K562 (cell line): ENCODE measurements around the gene MPP7. TPM values are rescaled to one million over a fixed set of nuclear protein-coding genes. Genes with fewer than 3 reads are reported as not detected.
A peak's percentile ranks its signal among the peaks of the same experiment; 100 is the strongest.

Experiments used
- ATF1 ChIP-seq, 2 experiments: fragments of 450-650 bp in 1 of 2; IDR thresholded peaks; 2 replicates each; pipeline ENCODE4 v1.6.1; 2016; ENCODE audit warnings: missing compliant biosample characterization in 1 of 2, missing genetic modification characterization in 1 of 2
- MNT ChIP-seq, 2 experiments: fragments of 450-650 bp; conservative IDR thresholded peaks; 2 replicates each; pipeline ENCODE4 v1.6.1; 2017; ENCODE audit warnings: mild to moderate bottlenecking in 2 of 2, moderate library complexity in 2 of 2
- PHF8 ChIP-seq: fragments of 200-600 bp; sonication (generic); IDR thresholded peaks from 2 replicates; pipeline ENCODE4 v1.6.1; 2012; ENCODE audit warnings: mixed run types, mild to moderate bottlenecking, inconsistent platforms, low read length, moderate library complexity, borderline replicate concordance
- RBFOX2 ChIP-seq: fragments of 200-400 bp; formaldehyde crosslinking; IDR thresholded peaks from 2 replicates; pipeline ENCODE4 v1.6.1; 2017; ENCODE audit warnings: low read depth, mild to moderate bottlenecking, low read length, moderate library complexity
- RBM25 ChIP-seq: fragments of 200-400 bp; formaldehyde crosslinking; IDR thresholded peaks from 2 replicates; pipeline ENCODE4 v1.6.1; 2018; ENCODE audit warnings: low read length, low read depth, moderate library complexity; ENCODE audit not compliant: severe bottlenecking
- RBM34 ChIP-seq: fragments of 200-400 bp; formaldehyde crosslinking; IDR thresholded peaks from 2 replicates; pipeline ENCODE4 v1.6.1; 2018; ENCODE audit warnings: low read length, borderline replicate concordance; ENCODE audit not compliant: insufficient read depth
- SRF ChIP-seq, 2 experiments: fragments of 250-450, 450-650 bp in 1 of 2; sonication (Bioruptor Pico) in 1 of 2; sonication (generic) in 1 of 2; formaldehyde crosslinking; IDR thresholded peaks; 2 replicates each; pipeline versions ENCODE4 v1.5.0 to v1.5.1; 2020 to 2022; ENCODE audit warnings: mild to moderate bottlenecking in 1 of 2, missing genetic modification reagents in 1 of 2
- TARDBP ChIP-seq: fragments of 450-650 bp; IDR thresholded peaks from 2 replicates; pipeline ENCODE4 v1.6.1; 2016
- UBTF ChIP-seq, 2 experiments: IDR thresholded peaks; 2 replicates each; pipeline ENCODE4 v1.6.1; 2012; ENCODE audit warnings: improper control_type of control experiment in 2 of 2, low read depth in 2 of 2, low read length in 2 of 2, borderline replicate concordance in 1 of 2
- ZNF354B ChIP-seq: fragments of 250-450 bp; sonication (Bioruptor Pico); IDR thresholded peaks from 2 replicates; pipeline ENCODE4 v1.4.0; 2020
- ZNF518B ChIP-seq: fragments of 250-450 bp; sonication (Bioruptor Pico); IDR thresholded peaks from 2 replicates; pipeline ENCODE4 v1.5.0; 2021; ENCODE audit warnings: mild to moderate bottlenecking, moderate library complexity
- polyA plus RNA-seq, 8 experiments: library from polyadenylated mRNA; depleted of rRNA in 4 of 8; stranded (reverse) in 5 of 8; unstranded in 3 of 8; fragments of >200 nt; fragmentation: Nextera tagmentation in 2 of 8; fragmentation: Illumina TruSeq in 1 of 8; extraction: Ambion mirVana in 2 of 8; extraction: Trizol in 1 of 8; gene quantifications; 2 replicates each; pipeline versions ENCODE4 v1.2.1 to v1.2.3, GENCODE V29; 2011 to 2014; ENCODE audit warnings: inconsistent platforms in 1 of 8, missing spikeins in 1 of 8
- total RNA-seq, 7 experiments: library from RNA; depleted of rRNA in 6 of 7; stranded (reverse); fragments of >200 nt in 6 of 7; fragmentation: Illumina TruSeq in 2 of 7; extraction: Trizol in 2 of 7; gene quantifications; 2 replicates each; pipeline versions ENCODE4 v1.2.1 to v1.2.3, GENCODE V29; 2011 to 2021; ENCODE audit warnings: low replicate concordance in 1 of 7

Gene MPP7
- total and polyA plus RNA-seq, 9 of the 15 experiments (the other 6 are each of a cell fraction or from before 2014, with no cell fraction given): 0.03 to 0.50 (median 0.23) TPM

- no peak for TF ChIP-seq RBM34
- no peak for TF ChIP-seq ZNF518B (CRISPR knock-in tag)
- TF ChIP-seq TARDBP: 0 out of 2 replicates have a peak, but pooled peaks have one; percentile 32
- TF ChIP-seq MNT (conservative IDR thresholded peaks at IDR 0.05): peak in 1 of 2 experiments; percentile 23; a peak in 1 of 4 replicates
- TF ChIP-seq SRF (CRISPR knock-in tag; IDR thresholded peaks at IDR 0.05): peak in 1 of 2 experiments; percentile 68; a peak in 1 of 4 replicates
- TF ChIP-seq UBTF (IDR thresholded peaks at IDR 0.05; ENCODE audit: borderline replicate concordance in 1 of 2, low read depth in 2 of 2, low read length in 2 of 2): peak; percentile 62 to 86; a peak in 3 of 4 replicates
- TF ChIP-seq ATF1 (CRISPR knock-in tag; IDR thresholded peaks at IDR 0.05): no peak
- TF ChIP-seq ATF1 (tag; IDR thresholded peaks at IDR 0.05): peak; percentile 62
- no peak for TF ChIP-seq ZNF354B (CRISPR knock-in tag)
- TF ChIP-seq RBFOX2: peak; percentile 30; the same call in 1 of the 2 replicates
- 0 out of 2 replicates have a peak, but pooled peaks have one; percentile 23 for TF ChIP-seq PHF8
- TF ChIP-seq RBM25: peak; percentile 77
Measured at GRCh38 chr10:28302638-28303488, at the start of gene MPP7 (continued).
